HL-60 (cell line): Measurements from ENCODE around the gene RIC8B.

Experiments
- GABPA ChIP-seq: IDR thresholded peaks from 2 replicates; pipeline ENCODE4 v1.6.1; 2012; ENCODE audit warnings: low read depth
- POLR2AphosphoS5 ChIP-seq: IDR thresholded peaks from 2 replicates; pipeline ENCODE4 v1.6.1; 2012; ENCODE audit warnings: low read depth
- REST ChIP-seq: IDR thresholded peaks from 2 replicates; pipeline ENCODE4 v1.6.1; 2012; ENCODE audit warnings: low read depth; ENCODE audit not compliant: insufficient replicate concordance
- SPI1 ChIP-seq: IDR thresholded peaks from 2 replicates; pipeline ENCODE4 v1.6.1; 2012; ENCODE audit warnings: low read depth, mild to moderate bottlenecking, borderline replicate concordance
- TF ChIP-seq, protein P1 (sequence below): IDR thresholded peaks from one replicate; pipeline ENCODE4 v1.5.1; 2011; ENCODE audit warnings: low read length, control low read depth, inconsistent platforms; ENCODE audit not compliant: insufficient read depth

DNA sequence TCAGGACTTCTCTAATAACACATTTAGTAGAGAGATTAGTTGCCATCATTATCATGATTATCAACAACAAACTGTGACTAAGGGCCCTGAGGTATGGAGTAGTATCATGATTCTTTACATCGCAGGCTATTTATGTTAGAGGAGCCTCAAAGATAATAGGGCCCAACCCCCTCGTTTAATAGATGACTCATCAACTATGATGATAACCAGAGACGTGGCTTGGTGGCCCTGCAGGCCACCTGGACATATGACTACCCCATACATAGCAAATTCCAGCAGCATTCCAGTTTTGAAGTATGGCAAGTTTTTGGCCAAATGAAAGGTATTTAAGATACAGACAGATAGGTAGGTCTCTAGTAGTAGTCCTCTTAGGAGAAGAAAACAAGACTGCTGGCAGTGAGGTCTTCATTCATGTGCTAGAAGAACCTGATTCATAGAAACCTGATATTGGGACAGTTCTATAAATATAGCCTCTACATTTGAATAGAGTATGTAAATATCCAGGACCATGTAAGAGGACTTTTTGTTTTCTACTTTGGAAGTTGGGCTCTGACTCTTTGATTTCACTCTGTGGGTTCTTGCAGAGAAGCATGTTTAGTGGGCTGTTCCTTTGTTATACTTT, 5.6 kb downstream of the RIC8B start:
- TF ChIP-seq, protein P1, sequence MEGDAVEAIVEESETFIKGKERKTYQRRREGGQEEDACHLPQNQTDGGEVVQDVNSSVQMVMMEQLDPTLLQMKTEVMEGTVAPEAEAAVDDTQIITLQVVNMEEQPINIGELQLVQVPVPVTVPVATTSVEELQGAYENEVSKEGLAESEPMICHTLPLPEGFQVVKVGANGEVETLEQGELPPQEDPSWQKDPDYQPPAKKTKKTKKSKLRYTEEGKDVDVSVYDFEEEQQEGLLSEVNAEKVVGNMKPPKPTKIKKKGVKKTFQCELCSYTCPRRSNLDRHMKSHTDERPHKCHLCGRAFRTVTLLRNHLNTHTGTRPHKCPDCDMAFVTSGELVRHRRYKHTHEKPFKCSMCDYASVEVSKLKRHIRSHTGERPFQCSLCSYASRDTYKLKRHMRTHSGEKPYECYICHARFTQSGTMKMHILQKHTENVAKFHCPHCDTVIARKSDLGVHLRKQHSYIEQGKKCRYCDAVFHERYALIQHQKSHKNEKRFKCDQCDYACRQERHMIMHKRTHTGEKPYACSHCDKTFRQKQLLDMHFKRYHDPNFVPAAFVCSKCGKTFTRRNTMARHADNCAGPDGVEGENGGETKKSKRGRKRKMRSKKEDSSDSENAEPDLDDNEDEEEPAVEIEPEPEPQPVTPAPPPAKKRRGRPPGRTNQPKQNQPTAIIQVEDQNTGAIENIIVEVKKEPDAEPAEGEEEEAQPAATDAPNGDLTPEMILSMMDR: no peak
- TF ChIP-seq GABPA: no peak
- TF ChIP-seq POLR2AphosphoS5: no peak
- no peak for TF ChIP-seq REST
- TF ChIP-seq SPI1: no peak
